Brain microvascular endothelial cell (primary cell): ENCODE data around the gene SLC7A6OS.

Experiments used
- DNase-seq: peaks from one replicate; pipeline ENCODE4 v3.0.0-alpha.2; 2020
- H3K27ac ChIP-seq: fragments of 250-450 bp; sonication (Bioruptor Pico); 2 replicates; pipeline ENCODE4 v1.5.1; 2020; ENCODE audit warnings: mild to moderate bottlenecking, moderate library complexity
- H3K27me3 ChIP-seq: fragments of 250-450 bp; sonication (Bioruptor Pico); replicated peaks from 2 replicates; pipeline ENCODE4 v1.5.1; 2020; ENCODE audit warnings: mild to moderate bottlenecking
- H3K36me3 ChIP-seq: fragments of 250-450 bp; sonication (Bioruptor Pico); replicated peaks from 2 replicates; pipeline ENCODE4 v1.5.1; 2020; ENCODE audit warnings: mild to moderate bottlenecking
- H3K4me3 ChIP-seq: 2 replicates; pipeline ENCODE4 v1.5.1; 2011; ENCODE audit warnings: low read depth, mild to moderate bottlenecking, control low read depth, low read length, moderate library complexity
- CTCF ChIP-seq: IDR thresholded peaks from 2 replicates; pipeline ENCODE4 v1.5.1; 2011; ENCODE audit warnings: low read depth, mild to moderate bottlenecking, moderate library complexity, low read length, control low read depth, inconsistent platforms; ENCODE audit errors: missing control alignments
- in situ Hi-C: cut with HindIII; loops from 2 replicates; pipeline ENCODE4 v1.10.0; 2017; ENCODE audit warnings: low sequenced_read_pairs, low pct_ligation_motif_present

Gene SLC7A6OS

GRCh38 chr16:68351991-68352431 is 41.3 kb upstream of the SLC7A6OS start:
- in situ Hi-C loops, result no loop called here
- no peak for DNase-seq
- TF ChIP-seq CTCF, result no peak
- Histone ChIP-seq H3K4me3 (no peak overlapping the region), H3K27me3 (no peaks in the 10 kb centered on the region), H3K36me3 (peaks cover 30% of the 10 kb centered on the region), H3K27ac (no peak overlapping the region)

- Histone ChIP-seq H3K36me3 (peaks cover 31% of the 10 kb centered on the region), H3K27ac (no peak overlapping the region), H3K4me3 (no peak overlapping the region), H3K27me3 (no peaks in the 10 kb centered on the region)
- TF ChIP-seq CTCF, result no peak
- in situ Hi-C loops, result no loop called here
- DNase-seq, result no peak
These were observed 40.7 kb upstream of the SLC7A6OS start for GRCh38 chr16:68351463-68351862.

GRCh38 chr16:68350813-68351350 is 40.1 kb upstream of the SLC7A6OS start:
- in situ Hi-C loops, result no loop called here
- TF ChIP-seq CTCF, result no peak
- H3K36me3 ChIP-seq, result peaks cover 28% of the 10 kb centered on the region
- H3K4me3 ChIP-seq, result no peak overlapping the region
- no peak overlapping the region for H3K27ac ChIP-seq
- H3K27me3 ChIP-seq, result no peaks in the 10 kb centered on the region
- no peak for DNase-seq

GRCh38 chr16:68349838-68350410 is 39.2 kb upstream of the SLC7A6OS start:
- Histone ChIP-seq H3K36me3 (peaks cover 24% of the 10 kb centered on the region), H3K27ac (no peak overlapping the region), H3K4me3 (no peak overlapping the region), H3K27me3 (no peaks in the 10 kb centered on the region)
- in situ Hi-C loops, result no loop called here
- no peak for DNase-seq
- TF ChIP-seq CTCF, result no peak

- Histone ChIP-seq H3K27ac (no peak overlapping the region), H3K36me3 (peaks cover 21% of the 10 kb centered on the region), H3K27me3 (no peaks in the 10 kb centered on the region), H3K4me3 (no peak overlapping the region)
- no peak for DNase-seq
- TF ChIP-seq CTCF, result no peak
- in situ Hi-C loops, result no loop called here
These were observed 38.1 kb upstream of the SLC7A6OS start for GRCh38 chr16:68348639-68349445.
